LNCAP (cell line): ENCODE results near the gene CRKL.

Experiments
- CTCF ChIP-seq: fragments of 450-650 bp; IDR thresholded peaks from 2 replicates; pipeline ENCODE4 v1.5.1; 2017; ENCODE audit warnings: mild to moderate bottlenecking

The CRKL gene

DNA sequence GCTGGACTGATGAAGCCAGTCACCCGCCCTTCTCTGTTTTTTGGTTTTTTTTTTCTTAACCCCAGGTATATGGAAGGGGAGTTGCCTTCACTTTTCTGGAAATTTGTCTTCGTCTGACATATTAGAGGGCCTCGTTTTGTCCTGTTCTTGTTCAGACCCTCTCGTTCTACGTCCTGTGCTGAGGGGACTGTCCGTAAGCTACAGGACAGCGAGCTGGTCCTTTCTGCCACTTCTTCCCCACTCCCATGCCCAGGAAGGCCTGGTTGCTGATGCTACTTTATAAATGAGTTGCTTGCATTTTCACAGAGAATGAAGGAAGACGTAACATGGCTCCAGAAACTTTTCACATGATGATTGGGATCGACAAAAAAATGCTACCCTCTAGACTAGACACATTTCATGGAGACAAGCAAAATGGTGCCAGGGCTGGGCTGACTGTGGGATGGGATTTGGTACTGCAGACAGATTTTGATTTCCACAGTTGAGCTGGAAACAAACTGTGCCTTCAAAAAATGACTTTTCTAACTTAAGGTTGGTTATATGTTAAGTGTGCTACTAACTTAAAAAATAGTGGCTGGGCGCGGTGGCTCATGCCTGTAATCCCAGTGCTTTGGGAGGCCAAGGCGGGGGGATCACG lies 27.2 kb upstream of the CRKL start:
- no peak for TF ChIP-seq CTCF

DNA sequence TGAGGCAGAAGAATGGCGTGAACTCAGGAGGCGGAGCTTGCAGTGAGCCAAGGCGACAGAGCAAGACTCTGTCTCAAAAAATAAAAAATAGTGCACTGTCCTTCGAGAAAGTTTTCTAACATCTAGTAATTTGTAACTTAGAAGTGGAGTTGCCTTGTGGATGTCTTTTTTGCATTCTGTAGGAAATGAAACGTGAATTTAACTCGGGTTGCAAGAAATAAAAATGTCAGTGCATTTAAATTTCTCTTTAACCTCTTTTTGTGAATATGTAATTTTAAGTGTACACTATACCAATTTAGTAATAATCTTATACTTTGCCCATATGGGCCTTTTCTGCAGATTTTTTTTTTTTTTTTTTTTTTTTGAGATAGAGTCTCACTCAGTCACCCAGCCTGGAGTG lies 26.2 kb upstream of the CRKL start:
- no peak for TF ChIP-seq CTCF

- no peak for TF ChIP-seq CTCF
Measured at GRCh38 chr22:20899827-20900423, 17.3 kb upstream of the CRKL start.

- TF ChIP-seq CTCF: no peak
Measured at GRCh38 chr22:20903093-20903492, 14.1 kb upstream of the CRKL start.

- TF ChIP-seq CTCF: no peak
Measured at GRCh38 chr22:20904008-20904979, 12.9 kb upstream of the CRKL start.

- no peak for TF ChIP-seq CTCF
Measured at GRCh38 chr22:20904980-20905355, 12.2 kb upstream of the CRKL start.

DNA sequence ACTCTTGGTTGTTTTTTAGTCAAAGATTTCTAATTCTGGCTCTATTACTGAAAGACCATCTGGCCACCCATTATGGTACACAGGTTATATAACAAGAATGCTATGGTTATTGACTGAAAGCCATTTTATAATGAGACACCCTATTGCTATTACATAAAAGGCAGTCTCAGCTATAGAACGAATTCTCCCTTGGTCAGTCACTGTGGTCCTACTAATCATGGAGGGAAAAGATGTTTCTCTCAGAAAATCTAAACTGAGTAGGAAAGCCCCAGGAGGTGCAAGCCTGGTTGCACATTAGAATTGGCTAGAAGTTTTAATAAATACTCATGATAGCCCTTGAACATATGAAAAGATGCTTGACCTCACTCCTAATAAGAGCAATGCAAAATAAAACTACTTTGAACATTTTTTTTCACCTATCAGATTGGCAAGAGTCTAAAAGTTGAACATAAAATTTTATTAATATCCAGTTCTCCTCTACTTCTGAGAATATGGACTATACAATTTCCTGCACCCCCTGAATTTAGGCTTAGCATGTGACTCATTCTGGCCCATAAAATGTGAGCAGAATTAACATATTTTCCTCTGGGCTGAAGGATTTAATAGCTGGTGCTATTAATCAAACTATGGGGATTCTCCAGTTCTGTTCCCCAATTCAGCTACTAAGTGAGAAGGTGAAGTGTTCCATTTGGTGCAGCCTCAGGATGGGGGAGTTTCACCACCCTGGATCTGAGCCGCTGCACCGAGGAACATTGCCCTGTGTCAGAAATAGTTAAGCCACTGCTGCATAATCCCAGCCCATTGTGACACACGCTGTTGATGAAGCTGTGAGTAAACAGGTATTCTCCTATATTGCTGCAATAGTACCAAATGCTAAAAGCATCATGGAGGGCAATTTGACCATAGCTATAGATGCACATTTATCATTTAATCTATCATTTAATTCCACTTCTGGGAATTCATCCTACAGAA lies 11.5 kb upstream of the CRKL start:
- TF ChIP-seq CTCF: no peak
